A549 (cell line): ENCODE measurements around the gene DEF6. TPM values are rescaled to one million over a fixed set of nuclear protein-coding genes. Genes with fewer than 3 reads are reported as not detected.

ENCODE experiments used
- ATAC-seq, 2 experiments: fragments of 200-7000 bp in 1 of 2; fragments of >200 bp in 1 of 2; cut with Nextera tagmentation in 1 of 2; cut with Tn5 transposase in 1 of 2; 3 replicates each; pipeline versions ENCODE4 v1.8.0 to v1.9.1; 2018 to 2020; ENCODE audit warnings: mild to moderate bottlenecking in 1 of 2, moderate library complexity in 1 of 2
- CTCF ChIA-PET: fragments of 300-600 bp; sonication (Branson Sonifier 250); formaldehyde crosslinking; extraction: SDS; loops from one replicate; lab custom pipeline; 2021; ENCODE audit warnings: antibody characterized with exemption, inconsistent platforms; lab: Yijun Ruan, JAX
- POLR2A ChIA-PET: fragments of 350-600 bp; formaldehyde crosslinking; extraction: SDS; loops from one replicate; lab custom pipeline; 2021; ENCODE audit warnings: antibody characterized with exemption, inconsistent platforms; lab: Yijun Ruan, JAX
- DNase-seq, 2 experiments: peaks; one replicate each; pipeline versions ENCODE4 v3.0.0 to v3.0.0-alpha.2; 2011 to 2016; ENCODE audit warnings: low read depth in 1 of 2, low spot score in 1 of 2
- FAIRE-seq: peaks from 2 replicates; lab custom pipeline; 2011; peaks lifted over from hg19 to GRCh38; lab: Jason Lieb, UNC
- H3K27ac ChIP-seq, 2 experiments: fragments of >200 bp; sonication (Bioruptor Twin); formaldehyde crosslinking; 3 replicates each; pipeline ENCODE4 v1.5.1; 2016 to 2017
- H3K4me1 ChIP-seq: fragments of >200 bp; sonication (Bioruptor Twin); formaldehyde crosslinking; 3 replicates; pipeline ENCODE4 v1.6.1; 2016
- H3K4me2 ChIP-seq: fragments of >200 bp; sonication (Bioruptor Twin); formaldehyde crosslinking; 3 replicates; pipeline ENCODE4 v1.6.1; 2016
- H3K4me3 ChIP-seq: fragments of >200 bp; sonication (Bioruptor Twin); formaldehyde crosslinking; 3 replicates; pipeline ENCODE4 v1.5.1; 2016
- H3K9me3 ChIP-seq: fragments of >200 bp; sonication (Bioruptor Twin); formaldehyde crosslinking; 3 replicates; pipeline ENCODE4 v1.6.1; 2016
- ATOH8 ChIP-seq: fragments of 250-450 bp; sonication (Bioruptor Pico); IDR thresholded peaks from 2 replicates; pipeline ENCODE4 v1.5.0; 2020; ENCODE audit warnings: low read depth, mild to moderate bottlenecking, moderate library complexity
- CBX8 ChIP-seq: fragments of 200-600 bp; sonication (generic); IDR thresholded peaks from 2 replicates; pipeline ENCODE4 v1.6.1; 2016
- CEBPB ChIP-seq, 2 experiments: fragments of >200 bp in 1 of 2; sonication (Bioruptor Twin) in 1 of 2; formaldehyde crosslinking in 1 of 2; IDR thresholded peaks; 2 replicates each; pipeline ENCODE4 v1.6.1; 2012 to 2016
- EHF ChIP-seq: fragments of 250-450 bp; sonication (Bioruptor Pico); IDR thresholded peaks from 2 replicates; pipeline ENCODE4 v1.5.0; 2020; ENCODE audit warnings: mild to moderate bottlenecking
- ELK1 ChIP-seq: fragments of 150-350 bp; IDR thresholded peaks from 2 replicates; pipeline ENCODE4 v1.6.1; 2014; ENCODE audit warnings: low read depth, mild to moderate bottlenecking, low read length
- FOSB ChIP-seq: fragments of 250-450 bp; sonication (Bioruptor Pico); IDR thresholded peaks from 2 replicates; pipeline ENCODE4 v1.5.0; 2020; ENCODE audit warnings: mild to moderate bottlenecking, moderate library complexity
- FOSL2 ChIP-seq, 2 experiments: fragments of 450-650 bp in 1 of 2; fragments of >200 bp in 1 of 2; sonication (Bioruptor Twin) in 1 of 2; formaldehyde crosslinking; IDR thresholded peaks; 2 replicates each; pipeline versions ENCODE4 v1.5.0 to v1.6.1; 2016 to 2020; ENCODE audit warnings: mild to moderate bottlenecking in 1 of 2, moderate library complexity in 1 of 2
- HES2 ChIP-seq: fragments of >200 bp; sonication (Bioruptor Twin); formaldehyde crosslinking; IDR thresholded peaks from 2 replicates; pipeline ENCODE4 v1.6.1; 2016
- HMGXB4 ChIP-seq: fragments of 250-450 bp; sonication (Bioruptor Pico); IDR thresholded peaks from 2 replicates; pipeline ENCODE4 v1.5.0; 2021; ENCODE audit warnings: mild to moderate bottlenecking, moderate library complexity, borderline replicate concordance
- JUN ChIP-seq, 2 experiments: fragments of >200 bp; sonication (Bioruptor Twin); formaldehyde crosslinking; IDR thresholded peaks; 2 replicates in 1 of 2; 3 replicates in 1 of 2; pipeline ENCODE4 v1.6.1; 2016 to 2017
- JUNB ChIP-seq: fragments of >200 bp; sonication (Bioruptor Twin); formaldehyde crosslinking; IDR thresholded peaks from 2 replicates; pipeline ENCODE4 v1.6.1; 2016
- NFE2L2 ChIP-seq: fragments of 150-350 bp; conservative IDR thresholded peaks from 2 replicates; pipeline ENCODE4 v1.6.1; 2014; ENCODE audit warnings: low read length
- PBX3 ChIP-seq: IDR thresholded peaks from 2 replicates; pipeline ENCODE4 v1.6.1; 2012
- POLR2AphosphoS2 ChIP-seq: conservative IDR thresholded peaks from 2 replicates; pipeline ENCODE4 v1.6.1; 2012; ENCODE audit warnings: low read length, improper control_type of control experiment, inconsistent platforms
- RARB ChIP-seq: fragments of 250-450 bp; sonication (Bioruptor Pico); IDR thresholded peaks from 2 replicates; pipeline ENCODE4 v1.8.0; 2021; ENCODE audit warnings: mild to moderate bottlenecking, moderate library complexity
- RNF2 ChIP-seq: fragments of 200-600 bp; sonication (generic); IDR thresholded peaks from 2 replicates; pipeline ENCODE4 v1.6.1; 2016; ENCODE audit warnings: low read depth, mild to moderate bottlenecking, antibody characterized with exemption, moderate library complexity, borderline replicate concordance
- SMC3 ChIP-seq: fragments of >200 bp; sonication (Bioruptor Twin); formaldehyde crosslinking; IDR thresholded peaks from 3 replicates; pipeline ENCODE4 v1.6.1; 2018; ENCODE audit warnings: inconsistent platforms
- SREBF2 ChIP-seq: fragments of 450-650 bp; IDR thresholded peaks from 2 replicates; pipeline ENCODE4 v1.6.1; 2014; ENCODE audit warnings: mild to moderate bottlenecking, moderate library complexity
- TFCP2L1 ChIP-seq: fragments of 250-450 bp; sonication (Bioruptor Pico); IDR thresholded peaks from 2 replicates; pipeline ENCODE4 v1.5.0; 2021; ENCODE audit warnings: mild to moderate bottlenecking
- USF2 ChIP-seq: fragments of 450-650 bp; IDR thresholded peaks from 2 replicates; pipeline ENCODE4 v1.6.1; 2014; ENCODE audit warnings: antibody characterized with exemption
- ZC3H11A ChIP-seq: fragments of 450-650 bp; IDR thresholded peaks from 2 replicates; pipeline ENCODE4 v1.6.1; 2014; ENCODE audit warnings: antibody characterized with exemption, mild to moderate bottlenecking
- ZFP36 ChIP-seq: fragments of 450-650 bp; IDR thresholded peaks from 2 replicates; pipeline ENCODE4 v1.6.1; 2014; ENCODE audit warnings: borderline replicate concordance; ENCODE audit not compliant: partially characterized antibody
- ZNF302 ChIP-seq: fragments of 250-450 bp; sonication (Bioruptor Pico); IDR thresholded peaks from 2 replicates; pipeline ENCODE4 v1.9.0; 2021; ENCODE audit warnings: inconsistent platforms, mild to moderate bottlenecking, moderate library complexity
- WGBS: methylation state at CpG from one replicate; pipeline ENCODE4 v1.1.6; 2017; ENCODE audit errors: missing lambda C conversion rate; 5-methylcytosine and 5-hydroxymethylcytosine counted together
- polyA plus RNA-seq, 4 experiments: library from polyadenylated mRNA; depleted of rRNA in 3 of 4; stranded (reverse); fragments of >200 nt; fragmentation: RNase III in 1 of 4; extraction: RNeasy Plus Mini Kit Qiagen cat#74134 plus additional on column Dnase treatment in 1 of 4; gene quantifications; 2 replicates in 3 of 4; 3 replicates in 1 of 4; pipeline ENCODE4 v1.2.3, GENCODE V29; 2011 to 2017

DEF6 gene
- polyA plus RNA-seq, 2 of the 4 experiments (the other 2 are of a cell fraction): 0.05 TPM

GRCh38 chr6:35365594-35366203 is 68.1 kb downstream of the DEF6 start:
- no peak overlapping the region for H3K4me2 ChIP-seq
- WGBS: 79% methylated on average over 6 of the region's 6 CpGs
- TF ChIP-seq CBX8 (no peak), SREBF2 (no peak), ZC3H11A (no peak), NFE2L2 (no peak), PBX3 (no peak), HMGXB4 (CRISPR knock-in tag) (no peak), FOSL2 (IDR thresholded peaks at IDR 0.05) (no peak), FOSL2 (CRISPR knock-in tag; IDR thresholded peaks at IDR 0.05) (no peak), CEBPB (IDR thresholded peaks at IDR 0.05) (no peak), ELK1 (no peak), TFCP2L1 (CRISPR knock-in tag) (no peak), RARB (CRISPR knock-in tag) (no peak)
- TF ChIP-seq, all 56 proteins: peak for 0
- Histone ChIP-seq H3K27ac (no peak overlapping the region), H3K4me1 (peaks cover 29% of the 10 kb centered on the region), H3K9me3 (no peaks in the 10 kb centered on the region), H3K4me3 (no peak overlapping the region)
- ChIA-PET POLR2A (no interaction called here), CTCF (no interaction called here)
- FAIRE-seq (no peak), DNase-seq (no peak), ATAC-seq (no peak)

- no peak for DNase-seq
- no peak for FAIRE-seq
- ChIA-PET CTCF (no interaction called here), POLR2A (no interaction called here)
- Histone ChIP-seq H3K27ac (no peak overlapping the region), H3K4me2 (no peak overlapping the region), H3K4me1 (peaks cover 34% of the 10 kb centered on the region), H3K9me3 (no peaks in the 10 kb centered on the region), H3K4me3 (no peak overlapping the region)
- ATAC-seq: no peak
- TF ChIP-seq USF2: no peak
- no peak for TF ChIP-seq FOSB (CRISPR knock-in tag)
- TF ChIP-seq TFCP2L1 (CRISPR knock-in tag): no peak
- TF ChIP-seq ZNF302 (CRISPR knock-in tag): no peak
- no peak for TF ChIP-seq ZFP36
- TF ChIP-seq SREBF2: no peak
- TF ChIP-seq HES2: no peak
- no peak for TF ChIP-seq RNF2
- no peak for TF ChIP-seq CEBPB (IDR thresholded peaks at IDR 0.05)
- TF ChIP-seq JUNB: no peak
- TF ChIP-seq ATOH8 (CRISPR knock-in tag): no peak
- TF ChIP-seq JUN (IDR thresholded peaks at IDR 0.05): no peak
- no peak for TF ChIP-seq EHF (CRISPR knock-in tag)
- TF ChIP-seq NFE2L2: no peak
- TF ChIP-seq HMGXB4 (CRISPR knock-in tag): no peak
- TF ChIP-seq POLR2AphosphoS2: no peak
- TF ChIP-seq CBX8: no peak
- TF ChIP-seq SMC3: no peak
- TF ChIP-seq RARB (CRISPR knock-in tag): no peak
- no peak for TF ChIP-seq PBX3
These were observed 68.6 kb downstream of the DEF6 start for GRCh38 chr6:35366204-35366596.
